SK-N-SH (cell line): ENCODE results near the gene COX4I2. TPM values are rescaled to one million over a fixed set of nuclear protein-coding genes. Genes with fewer than 3 reads are reported as not detected.

ENCODE experiments used
- CTCF ChIA-PET: fragments of 300-600, 350-600 bp; formaldehyde crosslinking; extraction: SDS; loops from one replicate; lab custom pipeline; 2021; lab: Yijun Ruan, JAX
- POLR2A ChIA-PET: fragments of 350-600 bp; sonication (Branson Sonifier 250); formaldehyde crosslinking; extraction: SDS; loops from one replicate; lab custom pipeline; 2020; ENCODE audit warnings: antibody characterized with exemption, inconsistent platforms; lab: Yijun Ruan, JAX
- DNase-seq: peaks from one replicate; pipeline ENCODE4 v3.0.0; 2012
- H2AFZ ChIP-seq: fragments of 200-600 bp; sonication (generic); 2 replicates; pipeline ENCODE4 v1.8.1; 2016; ENCODE audit warnings: antibody characterized with exemption, mild to moderate bottlenecking, low read depth
- H3F3A ChIP-seq: fragments of 200-600 bp; sonication (generic); replicated peaks from 2 replicates; pipeline ENCODE3; 2016; ENCODE audit warnings: antibody characterized with exemption, mild to moderate bottlenecking; ENCODE audit not compliant: insufficient read depth
- H3K27ac ChIP-seq, 2 experiments: fragments of 200-500 bp in 1 of 2; fragments of 200-600 bp in 1 of 2; sonication (Bioruptor generic) in 1 of 2; sonication (generic), shearing (Covaris generic) in 1 of 2; 2 replicates each; pipeline versions ENCODE4 v1.5.1 to v1.6.1; 2014 to 2016; ENCODE audit warnings: low read depth in 2 of 2, inconsistent platforms in 1 of 2, low read length in 1 of 2, mild to moderate bottlenecking in 1 of 2, mixed read lengths in 1 of 2
- H3K27me3 ChIP-seq: fragments of 200-600 bp; sonication (generic), shearing (Covaris generic); 2 replicates; pipeline ENCODE4 v1.6.1; 2016; ENCODE audit warnings: mixed run types; ENCODE audit not compliant: insufficient read depth
- H3K36me3 ChIP-seq, 2 experiments: fragments of 200-500 bp in 1 of 2; fragments of 200-600 bp in 1 of 2; sonication (Bioruptor generic) in 1 of 2; sonication (generic) in 1 of 2; replicated peaks in 1 of 2; 2 replicates each; pipeline versions ENCODE3 to v1.5.1; 2014 to 2016; ENCODE audit warnings: low read length in 1 of 2, mild to moderate bottlenecking in 1 of 2; ENCODE audit not compliant: insufficient read depth in 2 of 2, control insufficient read depth in 1 of 2
- H3K4me1 ChIP-seq, 2 experiments: fragments of 200-500 bp in 1 of 2; fragments of 200-600 bp in 1 of 2; sonication (Bioruptor generic) in 1 of 2; sonication (generic), shearing (Covaris generic) in 1 of 2; 2 replicates each; pipeline versions ENCODE4 v1.5.1 to v1.6.1; 2014 to 2016; ENCODE audit warnings: low read depth in 1 of 2, low read length in 1 of 2, mixed run types in 1 of 2; ENCODE audit not compliant: insufficient read depth in 2 of 2, control insufficient read depth in 1 of 2
- H3K4me2 ChIP-seq: fragments of 200-600 bp; sonication (generic), shearing (Covaris generic); 2 replicates; pipeline ENCODE4 v1.6.1; 2017; ENCODE audit warnings: mixed run types
- H3K4me3 ChIP-seq, 2 experiments: fragments of 200-500 bp in 1 of 2; fragments of 200-600 bp in 1 of 2; sonication (Bioruptor generic) in 1 of 2; sonication (generic), shearing (Covaris generic) in 1 of 2; 2 replicates each; pipeline versions ENCODE4 v1.5.1 to v1.8.1; 2014 to 2016; ENCODE audit warnings: low read depth in 2 of 2, inconsistent platforms in 1 of 2, low read length in 1 of 2, mild to moderate bottlenecking in 1 of 2, mixed read lengths in 1 of 2, moderate library complexity in 1 of 2
- H3K79me2 ChIP-seq: fragments of 200-600 bp; sonication (generic); 2 replicates; pipeline ENCODE4 v1.8.1; 2017; ENCODE audit warnings: mild to moderate bottlenecking; ENCODE audit not compliant: insufficient read depth
- H3K9ac ChIP-seq: fragments of 200-600 bp; sonication (generic); 2 replicates; pipeline ENCODE4 v1.6.1; 2017; ENCODE audit warnings: mixed run types
- H3K9me2 ChIP-seq: fragments of 200-600 bp; sonication (generic); 2 replicates; pipeline ENCODE4 v1.6.1; 2017; ENCODE audit warnings: mixed run types
- H3K9me3 ChIP-seq: fragments of 200-600 bp; sonication (generic); 2 replicates; pipeline ENCODE4 v1.6.1; 2017; ENCODE audit warnings: mixed run types, mild to moderate bottlenecking, moderate library complexity
- H4K20me1 ChIP-seq: fragments of 200-600 bp; sonication (generic); 2 replicates; pipeline ENCODE4 v1.6.1; 2017; ENCODE audit warnings: mild to moderate bottlenecking, mixed run types; ENCODE audit not compliant: insufficient read depth
- CHD2 ChIP-seq: fragments of 150-350 bp; IDR thresholded peaks from 2 replicates; pipeline ENCODE4 v1.6.1; 2018; ENCODE audit warnings: low read length; ENCODE audit not compliant: partially characterized antibody
- CTCF ChIP-seq: fragments of 200-600 bp; sonication (generic); IDR thresholded peaks from 2 replicates; pipeline ENCODE4 v1.6.1; 2017; ENCODE audit warnings: antibody characterized with exemption, mild to moderate bottlenecking, moderate library complexity
- ELF1 ChIP-seq: IDR thresholded peaks from 2 replicates; pipeline ENCODE4 v1.4.0; 2012
- EP300 ChIP-seq, 2 experiments: IDR thresholded peaks; 2 replicates each; pipeline versions ENCODE4 v1.4.0 to v1.6.1; 2012; ENCODE audit warnings: borderline replicate concordance in 1 of 2, low read depth in 1 of 2, low read length in 1 of 2
- EZH2phosphoT487 ChIP-seq: fragments of 200-600 bp; sonication (generic); IDR thresholded peaks from 2 replicates; pipeline ENCODE4 v1.6.1; 2017; ENCODE audit warnings: low read depth, mixed run types, mild to moderate bottlenecking, antibody characterized with exemption, moderate library complexity, borderline replicate concordance
- FOXJ3 ChIP-seq: sonication (generic); formaldehyde crosslinking; IDR thresholded peaks from 2 replicates; pipeline ENCODE4 v1.5.1; 2020; ENCODE audit warnings: mild to moderate bottlenecking, missing genetic modification reagents
- FOXM1 ChIP-seq: IDR thresholded peaks from 2 replicates; pipeline ENCODE4 v1.4.0; 2012; ENCODE audit warnings: low read depth, mild to moderate bottlenecking
- GATA2 ChIP-seq: sonication (generic); formaldehyde crosslinking; IDR thresholded peaks from 2 replicates; pipeline ENCODE4 v1.5.0; 2020; ENCODE audit warnings: mild to moderate bottlenecking, missing genetic modification reagents
- JUND ChIP-seq: IDR thresholded peaks from 2 replicates; pipeline ENCODE4 v1.4.0; 2012
- MEF2A ChIP-seq: IDR thresholded peaks from 2 replicates; pipeline ENCODE4 v1.4.0; 2012; ENCODE audit warnings: low read depth, borderline replicate concordance
- NFIC ChIP-seq: IDR thresholded peaks from 2 replicates; pipeline ENCODE4 v1.4.0; 2012; ENCODE audit warnings: borderline replicate concordance
- NRF1 ChIP-seq: IDR thresholded peaks from 2 replicates; pipeline ENCODE4 v1.6.1; 2012; ENCODE audit warnings: low read depth, mild to moderate bottlenecking, low read length
- POLR2AphosphoS5 ChIP-seq: IDR thresholded peaks from 2 replicates; pipeline ENCODE4 v1.6.1; 2012; ENCODE audit warnings: low read depth, low read length
- RCOR1 ChIP-seq: fragments of 150-350 bp; IDR thresholded peaks from 2 replicates; pipeline ENCODE4 v1.6.1; 2017; ENCODE audit warnings: antibody characterized with exemption, low read length
- REST ChIP-seq: IDR thresholded peaks from 2 replicates; pipeline ENCODE4 v1.6.1; 2012; ENCODE audit warnings: mild to moderate bottlenecking, low read depth, low read length, moderate library complexity
- RFX5 ChIP-seq: IDR thresholded peaks from 2 replicates; pipeline ENCODE4 v1.6.1; 2012; ENCODE audit warnings: mild to moderate bottlenecking, improper control_type of control experiment, low read length
- SIN3A ChIP-seq: IDR thresholded peaks from 2 replicates; pipeline ENCODE4 v1.6.1; 2012; ENCODE audit warnings: low read depth, mild to moderate bottlenecking, low read length, moderate library complexity, borderline replicate concordance
- SMC3 ChIP-seq: IDR thresholded peaks from 2 replicates; pipeline ENCODE4 v1.6.1; 2012; ENCODE audit warnings: low read depth, low read length, improper control_type of control experiment
- TAF1 ChIP-seq: IDR thresholded peaks from 2 replicates; pipeline ENCODE4 v1.6.1; 2012; ENCODE audit warnings: low read depth, mild to moderate bottlenecking, low read length, moderate library complexity, borderline replicate concordance
- TEAD4 ChIP-seq: IDR thresholded peaks from 2 replicates; pipeline ENCODE4 v1.4.0; 2012; ENCODE audit warnings: mild to moderate bottlenecking, borderline replicate concordance; ENCODE audit not compliant: insufficient read depth
- USF1 ChIP-seq: IDR thresholded peaks from 2 replicates; pipeline ENCODE4 v1.4.0; 2012; ENCODE audit warnings: low read depth, borderline replicate concordance
- ZBTB33 ChIP-seq: IDR thresholded peaks from 2 replicates; pipeline ENCODE4 v1.4.0; 2012; ENCODE audit warnings: low read depth, borderline replicate concordance
- WGBS: methylation state at CpG from one replicate; pipeline ENCODE4 v1.1.6; 2017; ENCODE audit warnings: low lambda C conversion rate; 5-methylcytosine and 5-hydroxymethylcytosine counted together
- polyA plus RNA-seq, 3 experiments: library from polyadenylated mRNA; depleted of rRNA; stranded (reverse); fragments of >200 nt; gene quantifications; 2 replicates each; pipeline ENCODE4 v1.2.3, GENCODE V29; 2012
- TF ChIP-seq, protein P1 (sequence below): IDR thresholded peaks from 2 replicates; pipeline ENCODE4; 2012

The COX4I2 gene
- polyA plus RNA-seq, 1 of the 3 experiments (the other 2 are of a cell fraction), result 0.21 TPM

GRCh38 chr20:31661625-31662371, 24.1 kb downstream of the COX4I2 start:
- ChIA-PET CTCF (interaction anchor here (0.7 to 16.4 kb wide), 38 partner anchors 9 to 130 kb away, joined by 3 to 288 read pairs (median 6); partner anchors contain the start of genes BCL2L1, COX4I2, ID1 and TPX2), POLR2A (interaction anchor here (0.5 to 2.8 kb wide), 3 partner anchors 61 to 106 kb away, joined by 3 to 31 read pairs (median 3); partner anchors contain the start of gene BCL2L1)
- Histone ChIP-seq H3K9me3 (no peaks in the 10 kb centered on the region), H3K79me2 (peaks cover 4% of the 10 kb centered on the region; the same call in 1 of the 2 replicates), H3K36me3 (peaks cover 3 to 22% of the 10 kb centered on the region in 2 experiments), H3K4me1 (peaks cover 6 to 32% of the 10 kb centered on the region in 2 experiments; a peak in 3 of 4 replicates), H3F3A (peaks cover 20% of the 10 kb centered on the region), H3K4me2 (peak overlapping the region; percentile 68), H3K27me3 (no peaks in the 10 kb centered on the region), H3K9me2 (no peaks in the 10 kb centered on the region), H3K27ac (peak overlapping the region; percentile 58 to 66; a peak in 3 of 4 replicates), H3K4me3 (peak overlapping the region; percentile 10 to 46; a peak in 2 of 4 replicates), H4K20me1 (no peaks in the 10 kb centered on the region), H3K9ac (peak overlapping the region; percentile 51; the same call in 1 of the 2 replicates), H2AFZ (peak overlapping the region; percentile 81)
- DNase-seq, result peak; percentile 91
- WGBS, result 20% methylated on average over 19 of the region's 31 CpGs
- TF ChIP-seq RFX5 (no peak), EP300 (IDR thresholded peaks at IDR 0.05; ENCODE audit: borderline replicate concordance in 1 of 2, low read depth in 1 of 2, low read length in 1 of 2) (no peak), CTCF (peak; percentile 63), REST (no peak), SIN3A (peak; percentile 52; the same call in 1 of the 2 replicates), RCOR1 (no peak), ZBTB33 (no peak), MEF2A (no peak), EZH2phosphoT487 (no peak), USF1 (no peak), ELF1 (no peak), GATA2 (CRISPR knock-in tag) (no peak), FOXM1 (no peak), NFIC (no peak), TAF1 (peak; percentile 27; the same call in 1 of the 2 replicates), SMC3 (peak; percentile 56), JUND (no peak), FOXJ3 (CRISPR knock-in tag) (no peak), NRF1 (no peak), POLR2AphosphoS5 (peak; percentile 68), TEAD4 (no peak), CHD2 (no peak)
- TF ChIP-seq, protein P1, sequence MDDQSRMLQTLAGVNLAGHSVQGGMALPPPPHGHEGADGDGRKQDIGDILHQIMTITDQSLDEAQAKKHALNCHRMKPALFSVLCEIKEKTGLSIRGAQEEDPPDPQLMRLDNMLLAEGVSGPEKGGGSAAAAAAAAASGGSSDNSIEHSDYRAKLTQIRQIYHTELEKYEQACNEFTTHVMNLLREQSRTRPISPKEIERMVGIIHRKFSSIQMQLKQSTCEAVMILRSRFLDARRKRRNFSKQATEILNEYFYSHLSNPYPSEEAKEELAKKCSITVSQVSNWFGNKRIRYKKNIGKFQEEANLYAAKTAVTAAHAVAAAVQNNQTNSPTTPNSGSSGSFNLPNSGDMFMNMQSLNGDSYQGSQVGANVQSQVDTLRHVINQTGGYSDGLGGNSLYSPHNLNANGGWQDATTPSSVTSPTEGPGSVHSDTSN, result 0 out of 2 replicates have a peak, but pooled peaks have one; percentile 9
